ENCODE measurements around the gene DBN1. TPM values are rescaled to one million over a fixed set of nuclear protein-coding genes. Genes with fewer than 3 reads are reported as not detected.

The DBN1 gene
- total RNA-seq, 1 experiment from 2014 or later = 195 TPM

GRCh38 chr5:177426566-177427210, 46.7 kb downstream of the DBN1 start, which contains the start of gene GRK6:
Gene GRK6 (plus strand): TSS chr5:177426676. CDS start chr5:177426846, 170 bp downstream.
- Histone ChIP-seq H3K9me3 (ENCODE audit: control insufficient read depth, insufficient read depth, low read depth, low read length) (no peaks in the 10 kb centered on the region), H3K4me1 (ENCODE audit: control insufficient read depth, insufficient read depth, low read length) (peaks cover 18% of the 10 kb centered on the region), H3K36me3 (ENCODE audit: control insufficient read depth, insufficient read depth, low read length) (peaks cover 2% of the 10 kb centered on the region; the same call in 1 of the 2 replicates), H3K27me3 (ENCODE audit: control insufficient read depth, insufficient read depth, low read length) (no peaks in the 10 kb centered on the region), H3K27ac (ENCODE audit: low read length) (peak within 1 kb of the TSS; percentile 97), H3K4me3 (ENCODE audit: low read depth in 2 of 2, low read length in 2 of 2) (peak within 1 kb of the TSS; percentile 85)
- TF ChIP-seq TCF7L2 (IDR thresholded peaks at IDR 0.05; ENCODE audit: low read depth, low read length) (no peak), SIN3A (IDR thresholded peaks at IDR 0.05; ENCODE audit: borderline replicate concordance, insufficient read depth, low read depth, low read length) (0 out of 2 replicates have a peak, but pooled peaks have one; percentile 79)
- intact Hi-C loops (cut with micrococcal nuclease; ENCODE audit: unreplicated experiment) = no loop called here
- no peak for DNase-seq (ENCODE audit: low read depth, low spot score)
- in situ Hi-C loops (cut with HindIII; ENCODE audit: low pct_unique_long_range_greater_than_20kb, low sequenced_read_pairs) = no loop called here
- peak; percentile 86 for ATAC-seq
- POLR2A ChIA-PET = interaction anchor here (0.6 to 1.6 kb wide), 5 partner anchors 11 to 56 kb away, joined by 4 to 11 read pairs (median 6); no protein-coding TSS in a partner anchor
- no TSS peak for BruUV-seq (replicated peaks)
- CTCF ChIA-PET = interaction anchor here (0.6 to 1.8 kb wide), 4 partner anchors 12 to 117 kb away, joined by 4 to 13 read pairs (median 5); no protein-coding TSS in a partner anchor

GRCh38 chr5:177425801-177426565, 47.5 kb downstream of the DBN1 start:
- ATAC-seq (peak; percentile 94), DNase-seq (ENCODE audit: low read depth, low spot score) (peak; percentile 100)
- Histone ChIP-seq H3K27ac (ENCODE audit: low read length) (peak overlapping the region; percentile 97), H3K27me3 (ENCODE audit: control insufficient read depth, insufficient read depth, low read length) (no peaks in the 10 kb centered on the region), H3K4me1 (ENCODE audit: control insufficient read depth, insufficient read depth, low read length) (peaks cover 18% of the 10 kb centered on the region), H3K36me3 (ENCODE audit: control insufficient read depth, insufficient read depth, low read length) (peaks cover 2% of the 10 kb centered on the region; the same call in 1 of the 2 replicates), H3K9me3 (ENCODE audit: control insufficient read depth, insufficient read depth, low read depth, low read length) (no peaks in the 10 kb centered on the region), H3K4me3 (ENCODE audit: low read depth in 2 of 2, low read length in 2 of 2) (peak overlapping the region; percentile 60 to 62)
- CTCF ChIA-PET = interaction anchor here (0.6 to 1.8 kb wide), 4 partner anchors 11 to 116 kb away, joined by 4 to 13 read pairs (median 5); no protein-coding TSS in a partner anchor
- BruUV-seq (replicated peaks) = no TSS peak
- no peak for TF ChIP-seq CTCF (IDR thresholded peaks at IDR 0.05)
- TF ChIP-seq REST (IDR thresholded peaks at IDR 0.05; ENCODE audit: insufficient read depth in 1 of 2, low read depth in 2 of 2, low read length in 1 of 2) = no peak
- TF ChIP-seq POLR2AphosphoS5 (IDR thresholded peaks at IDR 0.05; ENCODE audit: low read depth, low read length) = peak; percentile 86
- intact Hi-C loops (cut with micrococcal nuclease; ENCODE audit: unreplicated experiment) = no loop called here
- POLR2A ChIA-PET = interaction anchor here (0.6 to 1.6 kb wide), 5 partner anchors 17 to 55 kb away, joined by 4 to 11 read pairs (median 9); no protein-coding TSS in a partner anchor
- in situ Hi-C loops (cut with HindIII; ENCODE audit: low pct_unique_long_range_greater_than_20kb, low sequenced_read_pairs) = no loop called here
